SH-SY5Y (cell line): ENCODE data around the gene EFCAB8.

ENCODE experiments used
- GATA2 ChIP-seq: IDR thresholded peaks from 2 replicates; pipeline ENCODE4 v1.6.1; 2011; ENCODE audit warnings: mild to moderate bottlenecking, low read depth, low read length
- GATA3 ChIP-seq: IDR thresholded peaks from 2 replicates; pipeline ENCODE4 v1.6.1; 2011; ENCODE audit warnings: low read depth, mild to moderate bottlenecking, low read length, moderate library complexity

The EFCAB8 gene

DNA sequence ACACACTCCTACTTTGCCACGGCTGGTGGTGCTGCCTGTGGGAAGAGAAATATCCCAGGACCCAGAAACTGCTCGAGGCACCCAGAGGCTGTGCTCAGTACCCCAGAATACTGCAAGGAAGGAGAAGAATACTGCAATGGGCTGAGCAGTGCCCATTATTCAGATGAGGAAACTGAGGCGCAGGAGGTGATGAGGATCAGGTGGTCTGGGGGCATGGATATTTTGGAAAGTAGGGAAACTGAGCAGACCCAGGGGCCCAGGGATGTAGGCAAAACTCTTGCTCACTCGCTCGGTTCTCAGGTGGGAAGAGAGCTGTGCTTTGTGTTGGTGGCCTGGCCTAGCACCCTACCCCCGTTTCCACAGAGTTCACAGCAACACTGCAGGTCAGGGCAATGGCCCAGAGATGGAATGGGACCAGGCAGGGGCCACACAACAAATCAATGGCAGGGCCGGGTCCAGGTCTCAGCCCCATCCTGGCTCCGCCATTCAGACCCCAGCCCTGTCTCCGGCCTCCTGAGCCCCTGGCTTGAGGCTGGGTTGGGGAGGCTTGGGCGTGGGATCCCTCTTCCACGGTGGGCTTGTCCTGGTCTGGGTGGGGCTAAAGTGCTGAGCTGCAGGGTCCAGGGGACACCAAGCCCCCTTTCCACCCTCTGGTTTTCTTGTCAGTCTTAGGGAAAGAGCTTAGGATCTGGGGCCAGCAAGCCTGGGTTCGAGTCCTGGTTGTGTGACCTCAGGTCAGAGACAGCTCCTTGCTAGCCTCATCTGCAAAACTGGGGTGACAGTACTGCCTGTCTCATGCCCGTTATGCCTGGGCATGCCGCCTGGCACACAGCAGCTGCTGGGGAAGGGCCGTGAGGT, 111.6 kb downstream of the EFCAB8 start:
- no peak for TF ChIP-seq GATA2
- no peak for TF ChIP-seq GATA3

GRCh38 chr20:32970973-32971300, 112.2 kb downstream of the EFCAB8 start:
- no peak for TF ChIP-seq GATA2
- no peak for TF ChIP-seq GATA3

GRCh38 chr20:32971703-32972161, 113.0 kb downstream of the EFCAB8 start:
- no peak for TF ChIP-seq GATA3
- no peak for TF ChIP-seq GATA2

- no peak for TF ChIP-seq GATA3
- no peak for TF ChIP-seq GATA2
These were observed 113.7 kb downstream of the EFCAB8 start for GRCh38 chr20:32972181-32973076.

- TF ChIP-seq GATA2, result no peak
These were observed 114.5 kb downstream of the EFCAB8 start for GRCh38 chr20:32973077-32973717.

DNA sequence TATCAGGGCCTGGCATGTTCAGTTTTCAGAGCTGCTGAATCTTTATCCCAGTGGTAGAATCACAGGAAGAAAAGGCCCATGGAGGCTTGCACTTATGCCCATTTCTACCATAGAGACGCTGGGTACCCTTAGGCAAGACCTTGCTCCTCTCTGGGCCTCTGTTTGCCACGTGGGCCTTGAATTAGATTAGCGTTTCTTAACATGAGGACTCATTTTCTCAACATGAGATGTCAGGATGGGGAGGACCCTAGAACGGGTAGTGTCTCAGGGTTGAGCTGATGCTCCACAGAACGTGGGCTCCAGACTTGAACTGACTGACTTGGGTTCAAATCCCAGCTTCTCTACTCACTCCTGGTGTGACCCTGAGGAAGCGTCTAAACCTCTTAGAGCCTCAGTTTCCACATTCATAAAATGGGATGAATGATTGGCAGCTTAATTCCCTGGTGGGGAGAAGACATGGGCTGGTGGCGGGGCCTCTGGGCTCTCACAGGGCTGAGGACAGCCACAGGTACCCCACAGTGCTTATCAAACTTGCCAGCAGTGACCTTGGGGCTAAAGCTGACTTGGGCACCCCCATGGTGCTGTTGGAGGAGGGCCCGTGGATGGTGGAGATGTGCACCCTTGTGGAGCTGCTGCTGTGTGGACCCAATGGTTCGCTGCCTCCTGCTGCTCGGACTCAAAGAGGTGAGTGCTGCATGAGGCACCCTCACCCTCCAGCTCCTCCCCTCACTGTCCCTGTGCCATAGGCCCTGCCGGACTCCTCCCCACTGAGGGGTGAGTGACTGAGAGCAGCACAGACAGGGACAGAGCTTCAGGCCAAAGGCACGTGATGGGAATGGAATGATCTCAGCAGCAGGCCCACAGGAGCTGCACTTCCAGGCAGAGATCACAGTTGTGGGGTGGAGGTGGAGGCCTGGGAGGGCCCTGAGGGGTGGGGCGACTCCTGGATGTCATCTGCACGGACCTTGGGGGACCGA, 117.3 kb downstream of the EFCAB8 start:
- TF ChIP-seq GATA3, result no peak
- TF ChIP-seq GATA2, result no peak

DNA sequence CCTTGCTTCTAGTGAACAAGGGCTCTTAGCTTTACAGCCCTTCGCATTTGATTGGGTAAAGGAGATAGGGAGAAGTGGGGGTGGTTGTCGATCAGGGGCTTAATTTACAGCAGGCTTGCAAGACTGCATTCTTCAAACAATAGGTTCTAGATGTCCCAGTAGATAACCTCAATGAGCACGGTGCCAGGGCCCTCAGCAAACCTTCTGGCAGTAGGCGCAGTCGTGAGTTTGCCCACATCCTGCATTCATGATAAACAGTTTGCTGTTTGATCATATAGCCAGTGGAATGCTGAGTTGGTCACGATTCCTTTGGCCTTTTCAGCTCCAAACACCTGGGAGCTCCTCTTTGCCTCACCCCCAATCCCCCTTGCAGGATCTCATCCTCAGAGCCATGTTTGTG, 118.0 kb downstream of the EFCAB8 start:
- TF ChIP-seq GATA3, result no peak
- TF ChIP-seq GATA2, result no peak

- TF ChIP-seq GATA2, result no peak
- no peak for TF ChIP-seq GATA3
These were observed 118.7 kb downstream of the EFCAB8 start for GRCh38 chr20:32977281-32978008.

GRCh38 chr20:32978009-32978335, 119.2 kb downstream of the EFCAB8 start:
- TF ChIP-seq GATA3 (no peak), GATA2 (no peak)

- no peak for TF ChIP-seq GATA2
- TF ChIP-seq GATA3, result no peak
These were observed 120.7 kb downstream of the EFCAB8 start for GRCh38 chr20:32979201-32979998.

DNA sequence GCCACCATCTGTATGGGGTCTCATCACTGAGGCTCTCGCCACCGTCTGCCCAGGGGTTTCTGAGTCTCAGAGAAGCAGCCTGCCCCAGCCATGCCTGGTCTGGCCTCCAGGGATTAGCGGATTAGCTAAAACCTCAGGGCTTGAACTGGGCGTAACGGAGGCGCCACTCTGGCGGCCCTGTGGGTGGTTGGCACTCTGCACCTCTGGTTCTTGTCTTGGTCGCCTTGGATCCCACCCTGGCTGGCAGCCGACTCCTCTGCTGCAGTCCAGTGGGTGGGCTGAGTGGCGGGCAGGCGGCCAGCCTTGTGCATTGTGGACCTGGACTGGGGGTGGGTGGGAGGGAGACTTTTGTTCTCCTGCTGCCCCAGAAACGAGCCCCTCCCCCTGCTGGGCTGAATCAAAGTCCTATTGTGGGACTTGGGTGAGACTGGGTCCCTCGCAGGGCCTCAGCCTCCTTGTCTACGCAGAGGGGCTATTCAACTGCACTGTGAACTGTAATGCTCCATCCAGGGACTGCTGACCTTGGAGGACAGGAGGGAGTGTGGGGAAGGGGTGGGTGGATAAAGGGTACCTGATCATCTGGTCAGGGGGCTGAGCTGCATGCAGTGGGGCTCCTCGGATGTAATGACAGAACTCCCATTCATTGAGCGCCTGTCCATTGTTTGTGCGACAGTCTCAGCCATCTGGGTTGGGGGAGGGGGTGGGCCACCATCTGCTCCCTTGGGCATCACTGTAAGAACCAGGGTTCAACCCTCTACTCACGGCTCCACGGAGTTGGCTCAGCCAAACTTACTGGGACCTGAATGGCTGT, 121.6 kb downstream of the EFCAB8 start:
- no peak for TF ChIP-seq GATA2
- no peak for TF ChIP-seq GATA3
